ENCODE results near the gene CTCFL.
A peak's percentile ranks its signal among the peaks of the same experiment; 100 is the strongest.

CTCFL gene

DNA sequence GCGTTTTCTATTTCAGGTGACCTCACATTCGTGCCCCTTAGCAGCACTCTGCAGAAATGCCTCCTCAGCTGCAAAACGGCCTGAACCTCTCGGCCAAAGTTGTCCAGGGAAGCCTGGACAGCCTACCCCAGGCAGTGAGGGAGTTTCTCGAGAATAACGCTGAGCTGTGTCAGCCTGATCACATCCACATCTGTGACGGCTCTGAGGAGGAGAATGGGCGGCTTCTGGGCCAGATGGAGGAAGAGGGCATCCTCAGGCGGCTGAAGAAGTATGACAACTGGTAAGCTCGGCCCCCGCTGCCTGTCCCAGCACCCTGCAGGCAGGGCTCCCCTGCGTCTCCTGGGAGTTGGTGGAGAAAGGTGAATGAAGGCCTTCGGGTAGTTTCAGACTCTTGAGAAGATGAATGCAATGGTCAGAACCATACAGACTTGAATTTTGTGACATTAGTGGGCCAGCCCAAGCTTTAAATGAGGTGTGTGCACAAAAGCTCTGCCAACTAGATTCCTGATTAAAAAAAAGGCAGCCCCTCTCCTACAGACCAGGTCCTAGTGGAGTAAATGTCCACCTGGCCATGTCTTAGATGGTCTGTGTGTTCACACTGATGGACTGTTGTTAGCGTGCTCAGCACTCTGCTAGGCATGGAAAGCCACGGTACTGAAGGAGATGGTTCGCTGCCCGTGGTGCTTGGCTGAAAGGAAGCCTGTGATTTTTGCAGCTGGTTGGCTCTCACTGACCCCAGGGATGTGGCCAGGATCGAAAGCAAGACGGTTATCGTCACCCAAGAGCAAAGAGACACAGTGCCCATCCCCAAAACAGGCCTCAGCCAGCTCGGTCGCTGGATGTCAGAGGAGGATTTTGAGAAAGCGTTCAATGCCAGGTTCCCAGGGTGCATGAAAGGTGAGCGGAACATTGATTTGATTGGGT is 36.7 kb upstream of the CTCFL start:
- intact Hi-C loops (cut with DNase I), result no loop called here
- DNase-seq, result no peak

DNA sequence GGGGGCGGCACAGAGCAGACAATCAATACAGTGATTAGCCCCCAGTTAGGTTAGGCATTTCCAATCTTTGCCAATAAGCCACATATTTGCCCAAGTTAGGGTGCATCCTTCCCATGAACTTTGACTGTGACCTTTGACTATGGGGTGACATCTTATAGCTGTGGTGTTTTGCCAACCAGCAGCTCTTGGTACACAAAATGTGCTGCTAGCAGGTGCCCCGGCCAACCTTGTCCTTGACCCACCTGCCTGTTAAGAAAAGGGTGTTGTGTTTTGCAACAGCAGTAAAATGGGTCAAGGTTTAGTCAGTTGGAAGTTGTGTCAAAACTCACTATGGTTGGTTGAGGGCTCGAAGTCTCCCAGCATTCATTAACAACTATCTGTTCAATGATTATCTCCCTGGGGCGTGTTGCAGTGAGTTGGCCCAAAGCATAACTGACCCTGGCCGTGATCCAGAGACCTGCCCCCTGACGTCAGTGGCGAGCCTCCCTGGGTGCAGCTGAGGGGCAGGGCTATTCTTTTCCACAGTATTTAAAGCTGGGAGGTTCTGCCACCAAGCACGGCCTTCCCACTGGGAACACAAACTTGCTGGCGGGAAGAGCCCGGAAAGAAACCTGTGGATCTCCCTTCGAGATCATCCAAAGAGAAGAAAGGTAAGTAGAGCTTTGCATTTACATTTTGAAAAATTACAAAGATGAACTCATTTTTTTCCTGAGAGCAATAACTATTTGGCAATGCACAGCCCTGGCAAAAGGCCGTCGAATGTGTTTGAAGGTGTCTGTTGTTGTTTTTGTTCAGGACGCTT is 35.8 kb upstream of the CTCFL start, which contains the start of gene PCK1:
PCK1 (plus strand) TSS at position 557 of the 802 bp plus-strand sequence. CDS start 302 bp downstream, outside the sequence.
- DNase-seq, result no peak
- intact Hi-C loops (cut with DNase I), result no loop called here

GRCh38 chr20:57559658-57560553 is 35.0 kb upstream of the CTCFL start:
- no peak for DNase-seq
- intact Hi-C loops (cut with DNase I), result no loop called here

GRCh38 chr20:57559289-57559634 is 34.3 kb upstream of the CTCFL start:
- DNase-seq, result no peak
- intact Hi-C loops (cut with DNase I), result no loop called here

DNA sequence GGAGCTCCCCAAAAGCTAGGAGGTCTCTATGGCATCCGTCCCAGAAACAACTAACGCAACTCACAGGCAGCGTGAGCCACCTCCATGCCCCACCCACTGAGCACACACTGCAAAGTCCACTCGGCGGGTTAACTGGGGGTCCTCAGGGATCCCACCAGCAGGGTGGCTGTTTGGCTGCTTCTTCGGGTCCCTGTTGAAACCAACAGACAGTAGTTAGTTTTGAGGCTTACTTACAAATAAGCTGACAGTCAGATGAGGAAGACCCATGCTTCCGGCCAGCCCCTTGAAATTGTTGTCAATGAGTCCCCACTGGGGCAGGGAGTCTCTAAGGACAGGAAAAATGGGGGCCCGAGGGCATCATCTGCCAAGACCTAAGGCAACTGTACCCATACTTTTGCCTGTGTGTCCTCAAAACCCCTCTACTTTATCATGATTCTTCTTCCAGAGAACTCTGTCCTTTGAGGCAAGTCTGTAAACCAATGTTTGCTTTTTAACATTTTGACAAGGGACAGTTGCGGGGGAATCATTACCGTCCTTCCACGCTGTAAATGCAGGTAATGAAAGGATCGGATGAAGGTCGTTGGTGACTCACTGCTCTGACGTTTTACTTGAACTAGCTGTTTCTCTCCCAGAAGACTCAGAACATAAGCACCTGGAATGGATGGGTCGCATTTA is 33.8 kb upstream of the CTCFL start:
- intact Hi-C loops (cut with DNase I), result no loop called here
- no peak for DNase-seq

DNA sequence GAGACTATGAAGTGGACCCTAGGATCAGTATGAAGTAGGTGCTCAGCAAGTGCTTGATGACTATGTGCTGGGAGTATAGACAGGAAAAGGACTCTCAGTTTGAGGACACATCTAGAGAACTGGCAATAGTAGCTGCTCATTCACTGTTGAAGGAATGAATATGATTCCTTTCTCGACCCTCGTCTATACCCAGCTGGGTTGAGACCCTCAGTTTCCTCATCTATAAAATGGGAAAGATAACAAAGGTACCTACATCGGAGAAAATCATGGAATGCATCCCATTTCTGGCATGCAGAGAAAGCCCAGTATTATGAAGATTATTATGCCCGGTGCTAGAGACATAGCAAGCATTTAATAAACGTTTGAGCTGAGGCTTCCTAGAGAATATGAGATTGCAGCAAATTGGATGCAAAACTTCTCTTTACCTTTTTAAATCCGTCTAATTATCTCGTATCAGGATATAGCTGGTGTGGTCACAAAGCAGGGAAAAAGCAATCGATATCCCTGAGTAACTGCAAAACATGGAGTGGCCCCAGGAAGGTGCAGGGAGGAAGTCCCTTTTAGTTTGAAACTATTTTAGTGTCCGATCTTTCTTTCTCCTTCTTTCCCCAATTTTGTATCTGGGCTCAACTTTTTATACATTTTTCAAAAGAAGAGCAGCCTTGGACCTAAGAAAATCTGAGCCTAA is 33.1 kb upstream of the CTCFL start:
- DNase-seq, result no peak

DNA sequence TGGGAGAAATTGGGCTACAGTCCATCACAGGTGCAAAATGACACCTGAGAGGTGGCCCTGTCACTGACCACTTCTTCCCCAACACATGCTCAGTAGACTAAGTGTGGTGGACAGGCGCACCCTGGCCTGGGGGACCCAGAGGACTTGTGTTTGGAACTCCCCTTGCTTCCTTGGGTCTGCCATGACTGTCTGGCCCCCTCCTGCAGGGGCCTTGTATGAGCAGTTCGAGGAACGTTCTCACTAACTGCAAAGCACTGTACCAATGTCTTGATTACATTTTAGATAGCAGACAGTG is 32.0 kb upstream of the CTCFL start:
- intact Hi-C loops (cut with DNase I), result no loop called here
- DNase-seq, result no peak

More for the DNA sequence above, 33.1 kb upstream of the CTCFL start:
- intact Hi-C loops (cut with DNase I), result no loop called here

DNA sequence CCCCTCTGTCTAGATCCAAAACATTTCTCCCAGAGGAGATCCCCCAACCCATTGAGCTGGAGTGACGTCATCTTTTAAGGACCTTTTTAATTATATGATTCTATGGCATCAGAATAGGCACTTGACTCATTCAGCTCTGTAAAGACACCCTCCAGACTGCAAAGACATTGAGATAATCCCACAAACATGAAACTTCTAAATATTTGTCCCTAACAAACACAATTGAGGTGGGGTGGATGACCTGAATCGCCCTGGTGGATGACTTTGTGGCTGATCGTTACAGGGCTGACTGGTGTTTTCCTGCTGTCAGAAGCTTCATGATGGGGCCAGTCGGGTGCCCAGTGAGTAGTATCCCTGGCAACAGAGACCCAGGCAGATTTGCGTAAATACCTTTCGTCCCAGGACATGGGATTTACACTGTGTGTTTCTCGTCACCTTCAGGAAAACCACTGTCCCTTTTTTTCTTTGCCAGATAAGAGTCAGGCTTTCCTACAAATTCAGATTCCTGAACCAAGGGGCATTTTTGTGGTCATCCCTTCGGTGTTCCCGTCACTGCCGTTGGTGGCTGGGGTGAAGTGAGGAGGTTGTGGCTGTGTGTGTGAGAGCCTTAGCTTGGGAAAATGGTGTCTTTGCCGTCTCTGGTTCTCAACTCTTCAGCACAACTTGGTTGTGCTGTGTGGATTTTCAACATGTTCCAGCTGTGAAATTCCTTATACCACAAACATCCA is 30.7 kb upstream of the CTCFL start:
- intact Hi-C loops (cut with DNase I), result no loop called here
- no peak for DNase-seq

- DNase-seq, result no peak
- intact Hi-C loops (cut with DNase I), result no loop called here
These were observed 28.6 kb upstream of the CTCFL start for GRCh38 chr20:57553376-57554018.

- intact Hi-C loops (cut with DNase I), result no loop called here
- DNase-seq, result no peak
These were observed 27.5 kb upstream of the CTCFL start for GRCh38 chr20:57552471-57552870.

DNA sequence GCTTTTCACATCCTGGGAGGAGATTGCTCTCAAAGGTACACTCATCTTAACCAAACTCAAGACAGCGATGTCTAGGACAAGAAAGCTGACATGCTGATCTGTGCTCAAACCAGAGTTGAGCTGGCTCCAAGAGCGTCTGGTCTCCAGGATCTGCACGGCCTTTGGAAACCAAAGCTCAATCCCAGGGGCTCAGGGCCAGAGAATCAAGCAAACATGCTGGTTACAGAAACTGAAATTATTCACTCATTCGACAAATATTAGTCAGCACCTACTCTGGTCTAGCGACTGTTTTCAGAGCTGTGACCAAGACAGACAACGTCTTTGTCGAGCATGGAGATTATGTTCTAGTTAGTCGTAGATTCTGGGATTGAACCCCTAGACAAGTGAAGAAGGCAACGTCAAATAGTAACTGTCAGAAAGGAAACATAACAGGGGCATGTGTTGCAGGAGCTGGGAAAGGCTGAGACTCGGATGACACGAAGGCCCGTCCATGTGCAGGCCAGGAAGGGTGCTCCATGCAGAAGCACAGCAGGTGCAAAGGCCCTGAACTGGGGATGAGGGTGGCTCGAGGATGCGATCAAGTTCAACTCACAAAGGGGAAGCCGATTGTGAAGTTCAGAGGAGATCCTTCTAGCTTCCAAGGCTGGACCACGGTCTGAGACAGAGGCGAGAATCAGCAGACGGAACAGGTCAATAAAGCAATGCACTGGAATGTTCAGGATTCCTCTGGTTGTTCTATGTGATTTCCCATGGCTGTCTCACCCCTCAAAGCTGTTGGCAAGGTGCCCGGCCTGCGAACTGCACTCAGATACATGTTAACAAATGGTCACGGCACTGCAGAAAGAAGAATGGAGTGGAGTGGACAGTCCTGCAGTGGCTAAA is 23.5 kb upstream of the CTCFL start:
- intact Hi-C loops (cut with DNase I), result no loop called here
- no peak for DNase-seq

- DNase-seq, result no peak
- intact Hi-C loops (cut with DNase I), result no loop called here
These were observed 22.2 kb upstream of the CTCFL start for GRCh38 chr20:57546956-57547649.

DNA sequence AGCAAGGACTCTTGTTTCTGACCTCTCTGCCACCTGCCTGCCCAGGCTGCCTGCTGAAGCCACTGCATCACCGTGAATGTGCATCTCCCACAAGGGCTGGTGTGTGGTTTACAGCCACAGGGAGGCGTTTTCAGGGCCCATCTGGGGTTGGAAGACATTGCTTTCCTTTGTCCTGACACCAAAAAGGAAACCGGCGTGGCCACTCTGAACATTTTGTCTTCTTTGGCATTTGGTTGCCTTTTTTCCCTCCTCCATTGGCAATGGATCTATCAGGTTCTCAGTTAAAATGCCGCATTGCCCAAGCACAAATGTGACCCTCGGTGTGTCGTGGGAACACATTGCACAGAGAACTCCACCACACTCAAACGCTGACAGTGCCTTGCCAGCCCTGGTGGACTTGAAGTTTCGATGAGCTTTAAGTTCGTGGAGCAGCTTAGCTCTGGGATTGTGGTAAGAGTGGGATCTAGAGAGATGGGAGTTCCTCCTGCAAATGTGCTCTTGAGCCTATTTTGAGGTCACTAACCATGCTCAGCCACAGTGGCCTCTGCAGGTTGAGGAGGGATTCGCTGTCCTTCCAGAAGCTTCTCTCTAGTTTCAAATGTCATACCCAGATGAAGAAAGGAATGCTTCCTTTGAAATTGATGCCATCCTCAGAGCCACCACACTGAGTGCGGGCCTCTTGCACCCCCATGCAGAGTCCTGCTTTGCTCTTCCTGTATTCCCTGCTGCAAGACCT is 21.2 kb upstream of the CTCFL start:
- DNase-seq, result no peak
- intact Hi-C loops (cut with DNase I), result no loop called here

- DNase-seq, result peak in 7 of 42 donors; percentile 4 to 32 (median 15)
- intact Hi-C loops (cut with DNase I), result no loop called here
These were observed 20.1 kb upstream of the CTCFL start for GRCh38 chr20:57544838-57545564.

Data from head of caudate nucleus (tissue), 42 donors.